GM12872 (cell line): ENCODE measurements around the gene WDR45B.

ENCODE experiments used
- CTCF ChIP-seq: IDR thresholded peaks from 3 replicates; pipeline ENCODE4 v1.5.1; 2011; ENCODE audit warnings: low read depth, mild to moderate bottlenecking, low read length, moderate library complexity; ENCODE audit not compliant: insufficient read depth

WDR45B gene

DNA sequence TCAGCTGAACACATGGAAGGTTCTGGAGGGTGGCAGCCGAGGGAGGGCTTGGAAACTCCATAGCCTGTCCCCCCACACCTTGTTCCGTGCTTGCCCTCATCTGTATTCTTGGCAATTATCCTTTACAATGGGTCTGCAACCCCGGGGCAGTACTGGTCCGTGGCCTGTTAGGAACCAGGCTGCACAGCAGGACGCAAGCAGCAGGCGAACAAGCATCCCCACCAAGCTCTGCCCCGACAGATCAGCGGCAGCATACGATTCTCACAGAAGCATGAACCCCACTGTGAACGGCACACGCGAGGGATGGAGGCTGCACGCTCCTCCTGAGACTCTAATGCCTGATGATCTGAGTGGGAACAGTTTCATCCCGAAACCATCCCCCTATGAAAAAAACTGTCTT, 6.2 kb downstream of the WDR45B start:
- no peak for TF ChIP-seq CTCF

DNA sequence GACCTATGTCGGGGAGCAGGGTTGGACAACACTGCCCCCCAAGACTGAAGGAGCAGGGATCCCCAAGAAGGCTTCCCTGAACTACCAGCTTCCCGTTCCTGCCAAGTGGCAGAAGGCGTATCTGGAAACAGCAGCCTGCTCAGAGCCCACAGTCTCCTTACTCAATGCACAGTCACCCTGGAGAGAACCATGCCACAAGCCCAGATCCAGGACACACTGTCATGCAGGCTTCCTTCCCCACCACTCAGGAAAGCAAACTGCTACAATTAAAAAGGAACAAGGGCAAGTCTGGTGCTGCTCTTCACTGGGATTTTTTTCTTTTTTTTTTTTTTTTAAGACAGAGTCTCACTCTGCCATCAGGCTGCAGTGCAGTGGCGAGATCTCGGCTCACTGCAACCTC, 8.2 kb downstream of the WDR45B start:
- no peak for TF ChIP-seq CTCF

- no peak for TF ChIP-seq CTCF
Measured at GRCh38 chr17:82639628-82640027, 8.6 kb downstream of the WDR45B start.

- no peak for TF ChIP-seq CTCF
Measured at GRCh38 chr17:82638183-82638773, 10.0 kb downstream of the WDR45B start.

DNA sequence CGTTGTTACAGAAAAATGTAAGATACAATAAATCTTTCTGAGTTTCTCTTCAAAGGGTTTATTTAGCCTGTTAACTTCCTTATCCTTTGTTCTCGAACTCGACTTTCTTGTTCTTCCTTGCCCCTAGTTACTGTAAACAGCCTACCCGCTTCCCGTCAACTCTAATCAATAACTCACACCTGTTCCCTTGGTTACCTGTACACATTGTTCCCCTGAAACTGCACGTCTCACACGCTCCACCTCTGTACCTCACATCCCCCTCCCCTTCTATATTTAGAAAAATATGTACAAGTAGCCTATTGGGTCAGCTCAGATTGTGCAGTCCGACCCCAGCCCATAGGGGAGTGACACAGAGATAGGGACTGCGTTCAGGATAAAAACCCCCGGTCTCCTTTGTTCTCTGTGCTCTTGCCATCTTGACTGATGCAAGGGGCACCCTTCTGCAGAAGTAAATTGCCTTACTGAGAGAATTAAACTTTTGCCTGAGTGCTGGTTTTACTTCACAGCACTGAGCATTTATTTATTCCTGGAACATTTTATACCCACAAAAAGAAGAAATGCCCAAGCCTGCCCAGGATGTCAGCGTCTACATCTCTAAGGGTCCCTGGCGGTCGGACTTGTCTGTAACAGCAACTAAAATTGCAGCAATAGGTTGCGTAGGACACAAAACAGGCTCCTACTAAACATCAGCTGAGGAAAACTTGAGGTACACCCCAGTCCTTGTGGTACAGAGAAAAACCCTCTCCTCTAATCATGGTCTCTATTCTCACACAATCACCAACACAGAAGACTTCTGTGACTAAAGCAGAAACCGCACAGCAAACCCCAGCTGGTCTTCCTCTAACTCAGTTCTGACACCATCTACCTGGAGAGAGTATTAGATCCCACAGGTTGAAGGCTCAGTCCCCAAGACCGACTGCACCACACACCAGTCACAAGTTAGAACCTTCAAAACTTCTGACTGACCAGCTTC, 11.3 kb downstream of the WDR45B start:
- TF ChIP-seq CTCF = no peak

GRCh38 chr17:82633343-82633742, 14.9 kb downstream of the WDR45B start:
- TF ChIP-seq CTCF = no peak

DNA sequence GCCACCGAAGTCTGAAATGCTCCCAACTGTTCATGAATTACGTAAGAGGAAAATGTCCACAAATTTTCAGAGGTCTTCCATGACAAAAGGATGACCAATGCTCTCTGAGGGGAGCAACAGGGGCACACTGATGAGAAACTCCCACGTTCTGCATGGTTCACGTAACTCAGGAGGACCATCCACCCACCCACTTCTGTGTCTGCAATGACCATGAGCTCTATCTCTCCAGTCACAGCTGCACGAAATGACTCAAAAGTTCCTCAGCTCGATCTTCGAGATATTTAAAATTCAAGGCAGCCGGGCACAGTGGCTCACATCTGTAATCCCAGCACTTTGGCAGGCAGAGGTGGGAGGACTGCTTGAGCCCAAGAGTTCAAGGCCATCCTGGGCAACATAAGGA, 15.8 kb downstream of the WDR45B start:
- no peak for TF ChIP-seq CTCF
